GM12878 (cell line): Measurements from ENCODE around the gene FABP7.

Experiments
- NR2C2 ChIP-seq: IDR thresholded peaks from 2 replicates; pipeline ENCODE4 v1.6.1; 2011; ENCODE audit warnings: borderline replicate concordance, low read depth; ENCODE audit not compliant: control insufficient read depth, insufficient read length
- RAD21 ChIP-seq: IDR thresholded peaks from 2 replicates; pipeline ENCODE4 v1.6.1; 2011; ENCODE audit warnings: mild to moderate bottlenecking, low read depth, low read length, moderate library complexity; ENCODE audit not compliant: insufficient read depth
- REST ChIP-seq: IDR thresholded peaks from 2 replicates; pipeline ENCODE4 v1.6.1; 2012; ENCODE audit warnings: mild to moderate bottlenecking, low read depth, low read length
- WRNIP1 ChIP-seq: IDR thresholded peaks from 2 replicates; pipeline ENCODE4 v1.6.1; 2011; ENCODE audit warnings: low read depth, low read length, improper control_type of control experiment, borderline replicate concordance
- ZNF687 ChIP-seq: fragments of 450-650 bp; IDR thresholded peaks from 2 replicates; pipeline ENCODE4 v1.6.1; 2017; ENCODE audit warnings: mild to moderate bottlenecking, moderate library complexity
- TF ChIP-seq, protein P1 (sequence below), 3 experiments: IDR thresholded peaks in 2 of 3; conservative IDR thresholded peaks in 1 of 3; 2 replicates each; pipeline ENCODE4 v1.5.1; 2011; ENCODE audit warnings: low read depth in 3 of 3, low read length in 3 of 3, mild to moderate bottlenecking in 3 of 3, control low read depth in 2 of 3, moderate library complexity in 2 of 3, inconsistent platforms in 1 of 3, mixed read lengths in 1 of 3; ENCODE audit not compliant: control insufficient read depth in 2 of 3, insufficient read depth in 1 of 3; ENCODE audit errors: extremely low read depth in 1 of 3

- TF ChIP-seq, protein P1, sequence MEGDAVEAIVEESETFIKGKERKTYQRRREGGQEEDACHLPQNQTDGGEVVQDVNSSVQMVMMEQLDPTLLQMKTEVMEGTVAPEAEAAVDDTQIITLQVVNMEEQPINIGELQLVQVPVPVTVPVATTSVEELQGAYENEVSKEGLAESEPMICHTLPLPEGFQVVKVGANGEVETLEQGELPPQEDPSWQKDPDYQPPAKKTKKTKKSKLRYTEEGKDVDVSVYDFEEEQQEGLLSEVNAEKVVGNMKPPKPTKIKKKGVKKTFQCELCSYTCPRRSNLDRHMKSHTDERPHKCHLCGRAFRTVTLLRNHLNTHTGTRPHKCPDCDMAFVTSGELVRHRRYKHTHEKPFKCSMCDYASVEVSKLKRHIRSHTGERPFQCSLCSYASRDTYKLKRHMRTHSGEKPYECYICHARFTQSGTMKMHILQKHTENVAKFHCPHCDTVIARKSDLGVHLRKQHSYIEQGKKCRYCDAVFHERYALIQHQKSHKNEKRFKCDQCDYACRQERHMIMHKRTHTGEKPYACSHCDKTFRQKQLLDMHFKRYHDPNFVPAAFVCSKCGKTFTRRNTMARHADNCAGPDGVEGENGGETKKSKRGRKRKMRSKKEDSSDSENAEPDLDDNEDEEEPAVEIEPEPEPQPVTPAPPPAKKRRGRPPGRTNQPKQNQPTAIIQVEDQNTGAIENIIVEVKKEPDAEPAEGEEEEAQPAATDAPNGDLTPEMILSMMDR (IDR thresholded peaks at IDR 0.05 in 2 of 3, conservative IDR thresholded peaks at IDR 0.05 in 1 of 3; ENCODE audit: control insufficient read depth in 2 of 3, extremely low read depth in 1 of 3, insufficient read depth in 1 of 3, low read depth in 3 of 3, low read length in 3 of 3), result no peak
- TF ChIP-seq ZNF687 (no peak), WRNIP1 (no peak), RAD21 (no peak), NR2C2 (no peak), REST (no peak)
These were observed 21.9 kb downstream of the FABP7 start for GRCh38 chr6:122801397-122801796.
